HG03196 (cell line): Measurements from ENCODE around the gene PLXDC1.
"Not testable (repeated sequence)": the region's sequence is repeated elsewhere in the genome, so short reads cannot be mapped to it uniquely, and the experiment has no call there.

Experiments
- ATAC-seq: cut with Tn5 transposase; IDR thresholded peaks from one replicate; pipeline ENCODE4 v1.9.1; 2021; ENCODE audit not compliant: unreplicated experiment

PLXDC1 gene

GRCh38 chr17:39183045-39183444 is 31.6 kb upstream of the PLXDC1 start:
- no peak for ATAC-seq

GRCh38 chr17:39181303-39181702 is 29.9 kb upstream of the PLXDC1 start:
- no peak for ATAC-seq

- no peak for ATAC-seq
These were observed 27.1 kb upstream of the PLXDC1 start for GRCh38 chr17:39178536-39178935.

GRCh38 chr17:39177256-39177655 is 25.8 kb upstream of the PLXDC1 start:
- no peak for ATAC-seq

GRCh38 chr17:39175695-39176093 is 24.3 kb upstream of the PLXDC1 start:
- ATAC-seq = no peak

GRCh38 chr17:39174920-39175694 is 23.7 kb upstream of the PLXDC1 start:
- no peak for ATAC-seq

- no peak for ATAC-seq
These were observed 22.3 kb upstream of the PLXDC1 start for GRCh38 chr17:39173526-39174274.

- ATAC-seq = no peak
These were observed 21.6 kb upstream of the PLXDC1 start for GRCh38 chr17:39173080-39173479.

GRCh38 chr17:39171933-39172332 is 20.5 kb upstream of the PLXDC1 start:
- ATAC-seq = no peak

GRCh38 chr17:39170558-39170957 is 19.1 kb upstream of the PLXDC1 start:
- ATAC-seq = no peak

GRCh38 chr17:39170109-39170508 is 18.7 kb upstream of the PLXDC1 start:
- ATAC-seq = no peak

GRCh38 chr17:39169518-39169917 is 18.1 kb upstream of the PLXDC1 start:
- ATAC-seq = no peak

- ATAC-seq = no peak
These were observed 17.7 kb upstream of the PLXDC1 start for GRCh38 chr17:39169101-39169500.

GRCh38 chr17:39168503-39168902 is 17.1 kb upstream of the PLXDC1 start:
- not testable (repeated sequence) for ATAC-seq

GRCh38 chr17:39167476-39167875 is 16.0 kb upstream of the PLXDC1 start:
- no peak for ATAC-seq

- no peak for ATAC-seq
These were observed 15.2 kb upstream of the PLXDC1 start for GRCh38 chr17:39166437-39167335.

GRCh38 chr17:39165841-39166349 is 14.5 kb upstream of the PLXDC1 start, which contains the start of gene ARL5C:
TSS of gene ARL5C (minus strand) at chr17:39166161. CDS start at chr17:39165760, 401 bp downstream.
- no peak for ATAC-seq

GRCh38 chr17:39165178-39165840 is 13.9 kb upstream of the PLXDC1 start:
- no peak for ATAC-seq

GRCh38 chr17:39164675-39165143 is 13.3 kb upstream of the PLXDC1 start:
- ATAC-seq = peak; percentile 77

GRCh38 chr17:39161962-39162361 is 10.5 kb upstream of the PLXDC1 start:
- ATAC-seq = no peak
